K562 (cell line): ENCODE measurements around the gene MARCHF9. TPM values are rescaled to one million over a fixed set of nuclear protein-coding genes. Genes with fewer than 3 reads are reported as not detected.

Source experiments
- CEBPG ChIP-seq, 3 experiments: fragments of 200-800 bp in 1 of 3; sonication (Bioruptor generic) in 1 of 3; sonication (generic) in 1 of 3; formaldehyde crosslinking in 1 of 3; IDR thresholded peaks in 2 of 3; conservative IDR thresholded peaks in 1 of 3; 2 replicates each; pipeline versions ENCODE4 v1.6.1 to v1.8.0; 2016 to 2022; ENCODE audit warnings: missing compliant biosample characterization in 2 of 3, missing genetic modification characterization in 2 of 3, mild to moderate bottlenecking in 1 of 3, missing genetic modification reagents in 1 of 3
- EGR1 ChIP-seq: fragments of 450-650 bp; conservative IDR thresholded peaks from 2 replicates; pipeline ENCODE4 v1.6.1; 2017; ENCODE audit warnings: mild to moderate bottlenecking
- EP400 ChIP-seq: fragments of 450-650 bp; IDR thresholded peaks from 2 replicates; pipeline ENCODE4 v1.6.1; 2017; ENCODE audit warnings: antibody characterized with exemption, mild to moderate bottlenecking, moderate library complexity
- MBD2 ChIP-seq: sonication (generic); IDR thresholded peaks from 2 replicates; pipeline ENCODE4 v1.6.1; 2016; ENCODE audit warnings: low read depth, borderline replicate concordance
- NFYB ChIP-seq: IDR thresholded peaks from 2 replicates; pipeline ENCODE4 v1.6.1; 2011; ENCODE audit warnings: mild to moderate bottlenecking, moderate library complexity; ENCODE audit not compliant: insufficient read length; ENCODE audit errors: extremely low read depth
- POLR2AphosphoS5 ChIP-seq: IDR thresholded peaks from 2 replicates; pipeline ENCODE4 v1.6.1; 2011; ENCODE audit warnings: mild to moderate bottlenecking, low read depth, low read length, moderate library complexity; ENCODE audit not compliant: control insufficient read depth, insufficient read depth
- WHSC1 ChIP-seq: IDR thresholded peaks from one replicate; pipeline ENCODE4 v1.6.1; 2012; ENCODE audit warnings: low read length, control low read depth, inconsistent platforms
- ZNF175 ChIP-seq: fragments of 200-800 bp; sonication (Bioruptor generic); IDR thresholded peaks from 2 replicates; pipeline ENCODE4 v1.6.1; 2016; ENCODE audit warnings: low read depth, mild to moderate bottlenecking, missing genetic modification characterization, missing compliant biosample characterization
- ZNF24 ChIP-seq: fragments of 450-650 bp; IDR thresholded peaks from 2 replicates; pipeline ENCODE4 v1.6.1; 2016
- ZNF318 ChIP-seq, 2 experiments: fragments of 450-650 bp; IDR thresholded peaks; 2 replicates each; pipeline ENCODE4 v1.6.1; 2016; ENCODE audit warnings: mild to moderate bottlenecking in 2 of 2, borderline replicate concordance in 1 of 2, low read depth in 1 of 2, moderate library complexity in 1 of 2
- polyA plus RNA-seq, 8 experiments: library from polyadenylated mRNA; depleted of rRNA in 4 of 8; stranded (reverse) in 5 of 8; unstranded in 3 of 8; fragments of >200 nt; fragmentation: Nextera tagmentation in 2 of 8; fragmentation: Illumina TruSeq in 1 of 8; extraction: Ambion mirVana in 2 of 8; extraction: Trizol in 1 of 8; gene quantifications; 2 replicates each; pipeline versions ENCODE4 v1.2.1 to v1.2.3, GENCODE V29; 2011 to 2014; ENCODE audit warnings: inconsistent platforms in 1 of 8, missing spikeins in 1 of 8
- total RNA-seq, 7 experiments: library from RNA; depleted of rRNA in 6 of 7; stranded (reverse); fragments of >200 nt in 6 of 7; fragmentation: Illumina TruSeq in 2 of 7; extraction: Trizol in 2 of 7; gene quantifications; 2 replicates each; pipeline versions ENCODE4 v1.2.1 to v1.2.3, GENCODE V29; 2011 to 2021; ENCODE audit warnings: low replicate concordance in 1 of 7
- TF ChIP-seq, protein P1 (sequence below): fragments of 150-350 bp; IDR thresholded peaks from 2 replicates; pipeline ENCODE4 v1.6.1; 2014; ENCODE audit warnings: low read depth, mild to moderate bottlenecking, low read length, borderline replicate concordance
- TF ChIP-seq, protein P2 (sequence below): sonication (generic); formaldehyde crosslinking; IDR thresholded peaks from 2 replicates; pipeline ENCODE4 v1.8.0; 2022; ENCODE audit warnings: mild to moderate bottlenecking, missing genetic modification reagents

The MARCHF9 gene
- total and polyA plus RNA-seq, 9 of the 15 experiments (the other 6 are each of a cell fraction or from before 2014, with no cell fraction given), result 0.80 to 12.4 (median 6.2) TPM

GRCh38 chr12:57744777-57745484 lies 10.0 kb upstream of the MARCHF9 start, which contains the start of gene TSPAN31 (continued):
- TF ChIP-seq, protein P1, sequence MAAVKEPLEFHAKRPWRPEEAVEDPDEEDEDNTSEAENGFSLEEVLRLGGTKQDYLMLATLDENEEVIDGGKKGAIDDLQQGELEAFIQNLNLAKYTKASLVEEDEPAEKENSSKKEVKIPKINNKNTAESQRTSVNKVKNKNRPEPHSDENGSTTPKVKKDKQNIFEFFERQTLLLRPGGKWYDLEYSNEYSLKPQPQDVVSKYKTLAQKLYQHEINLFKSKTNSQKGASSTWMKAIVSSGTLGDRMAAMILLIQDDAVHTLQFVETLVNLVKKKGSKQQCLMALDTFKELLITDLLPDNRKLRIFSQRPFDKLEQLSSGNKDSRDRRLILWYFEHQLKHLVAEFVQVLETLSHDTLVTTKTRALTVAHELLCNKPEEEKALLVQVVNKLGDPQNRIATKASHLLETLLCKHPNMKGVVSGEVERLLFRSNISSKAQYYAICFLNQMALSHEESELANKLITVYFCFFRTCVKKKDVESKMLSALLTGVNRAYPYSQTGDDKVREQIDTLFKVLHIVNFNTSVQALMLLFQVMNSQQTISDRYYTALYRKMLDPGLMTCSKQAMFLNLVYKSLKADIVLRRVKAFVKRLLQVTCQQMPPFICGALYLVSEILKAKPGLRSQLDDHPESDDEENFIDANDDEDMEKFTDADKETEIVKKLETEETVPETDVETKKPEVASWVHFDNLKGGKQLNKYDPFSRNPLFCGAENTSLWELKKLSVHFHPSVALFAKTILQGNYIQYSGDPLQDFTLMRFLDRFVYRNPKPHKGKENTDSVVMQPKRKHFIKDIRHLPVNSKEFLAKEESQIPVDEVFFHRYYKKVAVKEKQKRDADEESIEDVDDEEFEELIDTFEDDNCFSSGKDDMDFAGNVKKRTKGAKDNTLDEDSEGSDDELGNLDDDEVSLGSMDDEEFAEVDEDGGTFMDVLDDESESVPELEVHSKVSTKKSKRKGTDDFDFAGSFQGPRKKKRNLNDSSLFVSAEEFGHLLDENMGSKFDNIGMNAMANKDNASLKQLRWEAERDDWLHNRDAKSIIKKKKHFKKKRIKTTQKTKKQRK, result peak; percentile 49; the same call in 1 of the 2 replicates
- TF ChIP-seq, protein P2, sequence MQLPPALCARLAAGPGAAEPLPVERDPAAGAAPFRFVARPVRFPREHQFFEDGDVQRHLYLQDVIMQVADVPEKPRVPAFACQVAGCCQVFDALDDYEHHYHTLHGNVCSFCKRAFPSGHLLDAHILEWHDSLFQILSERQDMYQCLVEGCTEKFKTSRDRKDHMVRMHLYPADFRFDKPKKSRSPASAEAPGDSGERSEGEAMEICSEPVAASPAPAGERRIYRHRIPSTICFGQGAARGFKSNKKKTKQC (CRISPR knock-in tag), result 0 out of 2 replicates have a peak, but pooled peaks have one; percentile 52
- TF ChIP-seq WHSC1 (no peak), EGR1 (peak; percentile 77), ZNF24 (no peak), POLR2AphosphoS5 (peak; percentile 36; the same call in 1 of the 2 replicates), CEBPG (CRISPR knock-in tag; IDR thresholded peaks at IDR 0.05) (peak; percentile 50; the same call in 1 of the 2 replicates), CEBPG (tag; conservative IDR thresholded peaks at IDR 0.05 in 1 of 2, IDR thresholded peaks at IDR 0.05 in 1 of 2) (peak; percentile 83 to 93), EP400 (peak; percentile 41), ZNF175 (CRISPR knock-in tag) (0 out of 2 replicates have a peak, but pooled peaks have one; percentile 45), MBD2 (peak; percentile 94), ZNF318 (IDR thresholded peaks at IDR 0.05; ENCODE audit: borderline replicate concordance in 1 of 2, low read depth in 1 of 2) (0 out of 4 replicates have a peak, but pooled peaks of 1 of the 2 experiments have one; percentile 9), NFYB (peak; percentile 94)
